Superior temporal gyrus (tissue), 1 donor: ENCODE measurements around the gene ENDOU.

ENCODE experiments used
- DNase-seq: peaks from one replicate; pipeline ENCODE4 v3.0.0-alpha.2; 2016; ENCODE audit errors: extremely low spot score

The ENDOU gene

DNA sequence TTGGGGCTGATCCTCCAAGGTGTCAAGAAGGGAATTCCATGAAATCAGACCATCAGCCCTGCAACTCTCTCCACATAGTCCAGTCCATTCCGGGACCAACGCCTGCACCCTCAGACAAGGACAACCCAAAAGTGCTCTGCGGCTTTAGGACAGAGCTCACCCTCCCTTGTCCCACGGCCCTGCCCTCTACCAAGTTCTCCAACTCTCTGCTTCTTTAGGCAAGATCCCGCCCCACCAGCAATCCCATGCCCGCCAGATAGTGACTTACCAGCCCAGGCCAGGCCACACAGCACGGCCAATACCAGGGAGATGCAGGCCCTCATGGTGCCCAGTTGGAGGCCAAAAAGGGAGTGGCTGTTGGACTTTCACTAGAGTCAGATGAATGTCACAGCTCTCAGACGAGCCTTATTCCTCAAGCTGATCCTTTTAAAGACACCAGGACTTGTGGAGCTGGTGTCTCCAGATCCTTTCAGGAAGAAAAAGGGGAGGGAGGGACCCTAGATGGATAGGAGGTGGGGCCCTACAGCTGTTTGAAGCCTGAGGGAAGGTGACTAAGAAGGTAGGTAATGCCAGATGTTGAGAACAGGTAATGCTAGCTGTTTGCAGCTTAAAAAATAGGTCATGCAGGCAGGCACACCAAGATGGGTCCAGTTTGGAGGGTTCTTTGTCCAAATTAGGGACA is at the start of gene ENDOU:
Gene ENDOU (minus strand): TSS at position 400 of the 682 bp plus-strand sequence. CDS start 77 bp downstream, at position 323.
- no peak for DNase-seq

DNA sequence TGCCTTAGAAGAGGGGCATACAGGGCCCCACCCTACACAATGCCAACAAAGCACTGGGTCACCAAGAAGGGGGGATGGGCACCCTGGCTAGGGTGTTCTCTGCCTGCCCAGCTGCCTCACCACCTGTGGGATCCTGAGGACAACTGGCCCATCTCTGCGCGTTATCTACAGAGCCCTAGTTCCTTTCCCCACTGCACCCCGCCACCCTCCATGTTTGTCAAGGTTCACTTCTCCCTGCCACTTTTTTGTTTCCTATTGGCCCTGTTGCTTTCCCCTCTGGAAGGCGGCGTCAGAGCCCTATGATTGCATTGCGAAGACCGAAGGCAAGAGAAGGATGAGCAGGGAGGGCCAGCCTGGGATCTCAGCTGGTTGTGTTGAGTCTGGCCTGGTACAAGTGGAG is 49.4 kb upstream of the ENDOU start:
- no peak for DNase-seq

DNA sequence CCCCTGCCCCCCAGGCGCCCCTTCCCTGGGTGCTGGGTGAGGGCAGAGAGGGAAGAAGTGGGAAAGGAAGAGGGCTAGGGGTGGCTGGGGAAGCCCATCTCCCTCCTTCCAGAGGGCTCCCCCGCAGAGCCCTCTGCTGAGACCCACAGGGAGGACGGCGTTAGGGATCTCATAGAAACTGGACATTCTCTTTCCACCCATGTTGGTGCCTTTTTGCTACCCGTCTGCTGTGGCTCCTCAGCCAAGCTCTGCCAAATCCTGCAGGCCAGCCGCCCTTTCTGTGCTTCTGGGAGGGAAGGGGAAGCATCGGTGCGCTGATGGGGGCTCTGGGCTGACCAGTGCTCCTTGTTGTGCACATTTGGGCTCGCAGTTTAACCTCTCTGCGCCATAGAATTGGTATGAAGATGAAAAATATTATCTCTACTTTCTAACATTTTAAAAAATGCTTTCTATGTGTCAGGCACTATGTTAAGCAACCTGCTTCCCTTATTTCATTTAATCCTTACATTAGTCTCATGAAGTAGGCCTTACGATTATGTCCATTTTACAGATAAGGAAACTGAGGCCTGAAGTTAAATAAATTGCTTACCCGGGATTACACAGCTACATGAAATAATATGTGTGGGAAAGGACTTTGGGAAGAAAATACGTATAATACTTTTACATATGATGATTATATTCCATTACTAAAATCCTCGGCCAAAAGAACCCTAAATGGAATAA is 48.7 kb upstream of the ENDOU start:
- peak; percentile 49 for DNase-seq

DNA sequence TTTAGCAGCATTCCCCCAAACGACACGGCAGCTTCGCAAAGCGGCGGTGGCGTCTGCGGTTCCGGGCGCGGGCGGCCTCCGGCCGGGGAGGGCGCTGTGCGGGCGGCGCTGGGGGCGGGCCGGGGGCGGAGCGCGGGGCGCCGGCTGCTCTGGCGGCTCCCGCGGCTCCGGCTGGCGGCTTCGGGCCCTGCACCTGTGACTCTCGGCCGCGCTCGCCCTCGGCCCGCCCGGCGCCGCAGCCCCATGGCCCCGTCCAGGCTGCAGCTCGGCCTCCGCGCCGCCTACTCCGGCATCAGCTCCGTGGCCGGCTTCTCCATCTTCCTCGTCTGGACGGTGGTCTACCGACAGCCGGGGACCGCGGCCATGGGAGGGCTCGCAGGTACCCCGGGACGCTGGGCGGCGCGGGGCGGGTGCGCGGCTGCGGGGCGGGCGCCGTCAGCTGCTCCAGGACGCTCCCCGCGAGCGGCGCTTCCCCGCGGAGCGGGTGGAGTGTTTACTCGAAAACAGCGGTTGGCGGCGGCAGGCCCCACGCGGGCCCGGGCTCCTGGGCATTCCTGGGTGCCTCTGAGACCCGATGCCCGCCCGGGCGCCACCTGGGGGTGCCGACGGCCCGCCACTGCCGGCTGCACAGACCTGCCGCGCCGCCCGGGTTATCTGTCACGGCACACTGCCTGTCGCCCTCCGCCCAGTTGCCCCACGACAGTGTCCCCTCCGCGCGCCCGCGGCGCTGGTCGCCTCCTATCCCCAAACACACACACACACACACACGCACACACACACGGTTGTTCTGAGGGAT is 48.0 kb upstream of the ENDOU start, which contains the start of gene SLC48A1:
Gene SLC48A1 (plus strand): TSS at position 177 of the 796 bp plus-strand sequence. CDS start 67 bp downstream, at position 244.
- peak; percentile 79 for DNase-seq

GRCh38 chr12:47772738-47773061 is 47.4 kb upstream of the ENDOU start:
- DNase-seq, result no peak

GRCh38 chr12:47772094-47772660 is 46.9 kb upstream of the ENDOU start:
- DNase-seq, result peak; percentile 56

DNA sequence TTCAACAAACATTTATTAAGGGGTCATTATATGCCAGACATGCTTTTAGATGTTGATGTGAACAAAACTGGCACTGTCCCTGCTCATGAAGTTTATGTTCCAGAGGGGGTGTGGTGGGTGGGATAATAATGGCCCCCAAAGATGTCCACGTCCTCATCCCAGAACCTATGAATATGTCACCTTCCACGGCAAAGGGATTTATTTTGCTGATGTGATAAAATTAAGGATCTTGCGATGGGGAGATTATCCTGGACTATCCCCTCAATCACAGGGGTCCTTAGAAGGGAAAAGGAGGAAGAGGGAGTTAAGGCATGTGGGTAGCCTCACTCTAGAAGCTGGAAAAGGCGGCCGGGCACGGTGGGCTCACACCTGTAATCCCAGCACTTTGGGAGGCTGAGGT is 46.0 kb upstream of the ENDOU start:
- DNase-seq, result no peak

- peak; percentile 10 for DNase-seq
Observed at GRCh38 chr12:47770086-47770726, 44.9 kb upstream of the ENDOU start.

DNA sequence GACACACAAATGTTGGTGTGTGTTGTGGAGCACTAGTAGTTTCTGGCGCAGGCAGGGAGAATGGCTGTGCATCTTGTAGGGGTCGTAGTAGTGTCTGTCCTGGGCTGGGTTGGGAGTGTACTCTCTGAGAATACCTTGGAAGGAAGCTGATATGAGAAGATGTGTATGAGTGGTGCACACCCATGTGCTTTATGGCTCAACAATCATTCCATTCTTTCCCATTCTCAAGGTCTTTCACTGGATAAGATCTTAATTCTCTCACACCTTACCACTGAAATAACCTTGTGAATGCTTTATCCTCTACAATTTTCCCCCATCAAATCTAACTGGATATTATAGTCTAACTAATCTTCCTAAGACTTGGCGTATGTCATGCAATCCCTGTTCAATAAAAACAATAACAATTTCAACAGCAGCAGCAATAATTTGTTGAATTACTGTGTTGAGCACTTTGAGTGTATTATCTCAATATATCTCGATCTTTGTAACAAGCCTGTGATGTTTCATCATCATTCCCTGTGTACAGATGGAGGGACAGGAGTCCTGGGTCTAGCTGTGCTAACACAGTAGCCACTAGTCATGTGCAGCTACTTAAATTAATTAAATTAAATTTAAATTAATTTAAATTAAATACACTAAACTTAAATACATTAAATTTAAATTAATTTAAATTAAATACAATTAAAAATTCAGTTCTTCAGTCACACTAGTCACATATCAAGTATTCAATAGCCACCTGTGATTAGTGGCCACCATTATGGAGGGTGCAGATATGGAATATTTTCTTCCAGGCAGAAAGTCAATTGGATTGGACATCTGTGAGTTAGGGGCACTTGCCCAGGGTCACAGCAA is 44.2 kb upstream of the ENDOU start:
- peak; percentile 16 for DNase-seq

GRCh38 chr12:47768323-47768811 is 43.1 kb upstream of the ENDOU start:
- DNase-seq, result no peak

GRCh38 chr12:47767216-47767724 is 42.0 kb upstream of the ENDOU start:
- DNase-seq, result peak; percentile 76

- DNase-seq, result no peak
Observed at GRCh38 chr12:47766502-47767215, 41.4 kb upstream of the ENDOU start.

- DNase-seq, result no peak
Observed at GRCh38 chr12:47763481-47764346, 38.4 kb upstream of the ENDOU start.

DNA sequence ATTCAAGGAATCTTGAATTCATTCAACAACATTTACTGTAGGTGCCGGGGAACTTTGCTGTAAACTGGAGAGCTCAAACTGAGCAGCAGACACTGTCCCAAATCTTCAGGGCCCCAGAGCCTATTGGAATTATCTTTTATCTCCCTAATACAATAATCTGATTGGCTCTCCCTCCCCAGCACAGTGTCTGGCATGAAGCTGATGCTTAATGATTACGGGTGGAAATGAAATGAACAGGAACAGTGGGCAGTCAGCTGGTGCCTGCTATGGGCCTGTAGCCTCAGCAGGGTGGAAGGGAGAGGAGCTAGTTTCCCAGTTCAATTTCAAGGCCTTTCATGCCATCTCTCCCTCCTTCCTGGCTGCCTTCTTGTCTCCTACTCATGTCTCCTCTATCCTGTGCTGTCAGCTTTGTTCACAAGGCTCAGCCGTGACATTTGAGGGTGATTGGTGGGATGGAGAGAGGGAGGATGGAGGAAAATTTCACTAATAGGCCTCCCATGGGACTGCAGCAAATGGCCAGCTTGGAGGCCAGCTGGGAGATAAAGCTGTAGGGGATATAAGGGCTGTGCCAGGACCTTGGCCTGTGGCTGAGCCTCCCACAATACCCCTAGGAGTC is 37.7 kb upstream of the ENDOU start:
- DNase-seq, result no peak

GRCh38 chr12:47758834-47759690 is 33.8 kb upstream of the ENDOU start, which contains the start of gene RAPGEF3:
Gene RAPGEF3, minus strand, starts transcription at chr12:47758880. Its CDS starts 324 bp downstream, at chr12:47758556.
- DNase-seq, result peak; percentile 88

GRCh38 chr12:47758584-47758833 is 33.2 kb upstream of the ENDOU start:
- DNase-seq, result no peak

DNA sequence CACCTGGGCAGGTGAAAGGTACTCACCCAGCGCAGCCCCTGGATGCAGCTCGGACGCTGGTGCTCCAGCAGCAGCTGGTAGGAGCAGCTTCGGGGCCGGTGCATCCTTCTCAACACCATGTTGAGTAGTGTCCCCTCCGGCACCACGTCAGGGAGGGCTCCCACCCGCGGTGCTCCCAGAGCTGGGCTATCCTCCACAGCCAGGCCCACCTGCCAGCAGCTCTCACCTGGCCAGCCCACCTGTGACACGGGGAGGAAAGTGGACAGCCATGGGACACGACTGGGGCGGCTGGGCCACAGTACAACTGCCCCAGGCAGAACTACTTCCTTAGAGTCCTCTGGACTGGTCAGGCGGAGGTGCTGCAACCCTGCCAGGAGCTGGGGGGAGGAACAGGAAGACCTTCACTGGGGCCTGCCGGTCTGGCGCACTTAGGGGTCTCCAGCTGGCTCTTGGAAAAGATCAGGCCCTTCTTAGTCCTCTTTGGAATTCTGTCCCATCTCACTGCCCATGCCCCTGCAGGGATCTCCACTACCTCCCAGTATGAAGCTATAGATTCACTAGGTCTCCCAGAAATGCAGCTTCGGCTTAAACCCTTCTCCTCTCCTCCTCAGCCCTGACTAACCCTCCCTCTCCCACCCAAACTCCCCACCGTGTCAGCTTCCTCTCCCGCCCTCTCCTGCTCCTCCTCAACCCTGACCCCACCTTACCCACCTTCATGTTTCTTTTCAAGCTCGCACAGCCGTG is 32.7 kb upstream of the ENDOU start:
- no peak for DNase-seq
